Gastroesophageal sphincter (tissue), 3 donors: ENCODE measurements around the gene SPOCK2.

Experiments used
- EP300 ChIP-seq: sonication (generic); formaldehyde crosslinking; IDR thresholded peaks from one replicate; pipeline ENCODE4 v1.6.1; 2017; ENCODE audit warnings: antibody characterized with exemption, mild to moderate bottlenecking
- POLR2A ChIP-seq, 2 donors: fragments of 450-650 bp; IDR thresholded peaks; one replicate each; pipeline ENCODE4 v1.6.1; 2017; ENCODE audit warnings: antibody characterized with exemption in 2 of 2, mild to moderate bottlenecking in 2 of 2, moderate library complexity in 1 of 2
- POLR2AphosphoS5 ChIP-seq: sonication (generic); formaldehyde crosslinking; IDR thresholded peaks from one replicate; pipeline ENCODE4 v1.6.1; 2017; ENCODE audit warnings: antibody characterized with exemption
- TF ChIP-seq, protein P1 (sequence below), 4 experiments: fragments of 200-600 bp in 2 of 4; fragments of 450-650 bp in 2 of 4; sonication (generic) in 1 of 4; IDR thresholded peaks; one replicate each; pipeline ENCODE4 v1.5.1; 2017 to 2019; ENCODE audit warnings: antibody characterized with exemption in 4 of 4, mild to moderate bottlenecking in 2 of 4, moderate library complexity in 2 of 4

DNA sequence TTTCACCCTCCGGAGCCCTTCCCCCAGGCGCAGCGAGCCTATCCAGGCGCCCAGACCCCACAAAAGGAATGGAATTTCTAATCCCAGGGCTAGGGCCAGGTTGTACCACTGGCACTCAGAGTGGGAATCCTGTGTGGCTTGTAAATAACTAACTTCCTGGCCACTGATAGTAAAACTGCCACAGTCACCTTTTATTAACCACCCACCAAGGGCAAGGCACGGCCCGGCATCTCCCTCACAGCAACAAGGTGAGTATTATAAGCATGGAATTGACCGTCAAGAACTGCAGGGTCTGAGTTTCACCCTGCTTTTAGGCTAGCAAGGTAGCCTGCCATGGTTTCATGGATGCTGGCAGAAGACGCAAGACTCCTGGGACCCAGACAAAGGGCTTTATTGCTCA lies 51.1 kb downstream of the SPOCK2 start:
- TF ChIP-seq, protein P1, sequence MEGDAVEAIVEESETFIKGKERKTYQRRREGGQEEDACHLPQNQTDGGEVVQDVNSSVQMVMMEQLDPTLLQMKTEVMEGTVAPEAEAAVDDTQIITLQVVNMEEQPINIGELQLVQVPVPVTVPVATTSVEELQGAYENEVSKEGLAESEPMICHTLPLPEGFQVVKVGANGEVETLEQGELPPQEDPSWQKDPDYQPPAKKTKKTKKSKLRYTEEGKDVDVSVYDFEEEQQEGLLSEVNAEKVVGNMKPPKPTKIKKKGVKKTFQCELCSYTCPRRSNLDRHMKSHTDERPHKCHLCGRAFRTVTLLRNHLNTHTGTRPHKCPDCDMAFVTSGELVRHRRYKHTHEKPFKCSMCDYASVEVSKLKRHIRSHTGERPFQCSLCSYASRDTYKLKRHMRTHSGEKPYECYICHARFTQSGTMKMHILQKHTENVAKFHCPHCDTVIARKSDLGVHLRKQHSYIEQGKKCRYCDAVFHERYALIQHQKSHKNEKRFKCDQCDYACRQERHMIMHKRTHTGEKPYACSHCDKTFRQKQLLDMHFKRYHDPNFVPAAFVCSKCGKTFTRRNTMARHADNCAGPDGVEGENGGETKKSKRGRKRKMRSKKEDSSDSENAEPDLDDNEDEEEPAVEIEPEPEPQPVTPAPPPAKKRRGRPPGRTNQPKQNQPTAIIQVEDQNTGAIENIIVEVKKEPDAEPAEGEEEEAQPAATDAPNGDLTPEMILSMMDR (IDR thresholded peaks at IDR 0.05): no peak
- TF ChIP-seq POLR2A (IDR thresholded peaks at IDR 0.05) (no peak), POLR2AphosphoS5 (no peak), EP300 (no peak)
